Testis (tissue), 2 donors: ENCODE measurements around the gene CWH43.

Experiments
- CTCF ChIP-seq, 3 experiments: fragments of 450-650 bp in 2 of 3; fragments of 200-600 bp in 1 of 3; sonication (generic) in 1 of 3; IDR thresholded peaks; one replicate each; pipeline ENCODE4 v1.5.1; 2016 to 2019; ENCODE audit warnings: antibody characterized with exemption in 3 of 3, mild to moderate bottlenecking in 2 of 3, moderate library complexity in 1 of 3
- POLR2A ChIP-seq: fragments of 450-650 bp; IDR thresholded peaks from one replicate; pipeline ENCODE4 v1.6.1; 2017; ENCODE audit warnings: antibody characterized with exemption, mild to moderate bottlenecking, moderate library complexity

- TF ChIP-seq POLR2A: no peak
- no peak for TF ChIP-seq CTCF (IDR thresholded peaks at IDR 0.05)
Measured at GRCh38 chr4:48962636-48963035, 23.4 kb upstream of the CWH43 start.
